ENCODE data around the gene NSUN3.
A peak's percentile ranks its signal among the peaks of the same experiment; 100 is the strongest.

NSUN3 gene

GRCh38 chr3:94062513-94063404 is at the start of gene NSUN3, which contains the start of gene DHFR2:
Gene NSUN3 (plus strand): TSS chr3:94063061. CDS start chr3:94063127, 66 bp downstream.
Gene DHFR2 (minus strand): TSS chr3:94062916. CDS start chr3:94061511, 1,405 bp downstream.
- peak; percentile 80 for DNase-seq (ENCODE audit: low spot score)
- TF ChIP-seq CTCF (IDR thresholded peaks at IDR 0.05; ENCODE audit: extremely low read depth, missing control alignments): no peak

- TF ChIP-seq CTCF (IDR thresholded peaks at IDR 0.05; ENCODE audit: extremely low read depth, missing control alignments): no peak
- no peak for DNase-seq (ENCODE audit: low spot score)
These were observed 47.8 kb upstream of the NSUN3 start for GRCh38 chr3:94015025-94015424.

GRCh38 chr3:94019659-94020058 is 43.2 kb upstream of the NSUN3 start:
- DNase-seq (ENCODE audit: low spot score): no peak
- TF ChIP-seq CTCF (IDR thresholded peaks at IDR 0.05; ENCODE audit: extremely low read depth, missing control alignments): no peak

GRCh38 chr3:94020293-94020692 is 42.6 kb upstream of the NSUN3 start:
- no peak for DNase-seq (ENCODE audit: low spot score)
- no peak for TF ChIP-seq CTCF (IDR thresholded peaks at IDR 0.05; ENCODE audit: extremely low read depth, missing control alignments)

GRCh38 chr3:94024385-94024784 is 38.5 kb upstream of the NSUN3 start:
- no peak for TF ChIP-seq CTCF (IDR thresholded peaks at IDR 0.05; ENCODE audit: extremely low read depth, missing control alignments)
- DNase-seq (ENCODE audit: low spot score): no peak

GRCh38 chr3:94026623-94027022 is 36.2 kb upstream of the NSUN3 start:
- TF ChIP-seq CTCF (IDR thresholded peaks at IDR 0.05; ENCODE audit: extremely low read depth, missing control alignments): no peak
- no peak for DNase-seq (ENCODE audit: low spot score)

GRCh38 chr3:94028093-94028837 is 34.6 kb upstream of the NSUN3 start, which contains the start of gene STX19:
Gene STX19 (minus strand): TSS chr3:94028597. CDS start chr3:94015269, 13,328 bp downstream.
- no peak for TF ChIP-seq CTCF (IDR thresholded peaks at IDR 0.05; ENCODE audit: extremely low read depth, missing control alignments)
- DNase-seq (ENCODE audit: low spot score): no peak
